Esophagus squamous epithelium (tissue), 4 donors: ENCODE results near the gene DBET.

Experiments used
- CTCF ChIP-seq, 6 experiments: fragments of 450-650 bp in 4 of 6; fragments of 200-600 bp in 2 of 6; sonication (generic) in 2 of 6; IDR thresholded peaks; one replicate each; pipeline ENCODE4 v1.5.1; 2016 to 2019; ENCODE audit warnings: antibody characterized with exemption in 6 of 6, mild to moderate bottlenecking in 4 of 6, moderate library complexity in 4 of 6
- POLR2A ChIP-seq, 4 donors: fragments of 450-650 bp; IDR thresholded peaks; one replicate each; pipeline ENCODE4 v1.6.1; 2017; ENCODE audit warnings: antibody characterized with exemption in 4 of 4, mild to moderate bottlenecking in 4 of 4, moderate library complexity in 3 of 4

- TF ChIP-seq CTCF (IDR thresholded peaks at IDR 0.05) (no peak), POLR2A (IDR thresholded peaks at IDR 0.05) (no peak)
These were observed 47.7 kb upstream of the DBET start for GRCh38 chr4:190016369-190017289.
